ENCODE measurements around the gene ATP2A1.

ATP2A1 gene

DNA sequence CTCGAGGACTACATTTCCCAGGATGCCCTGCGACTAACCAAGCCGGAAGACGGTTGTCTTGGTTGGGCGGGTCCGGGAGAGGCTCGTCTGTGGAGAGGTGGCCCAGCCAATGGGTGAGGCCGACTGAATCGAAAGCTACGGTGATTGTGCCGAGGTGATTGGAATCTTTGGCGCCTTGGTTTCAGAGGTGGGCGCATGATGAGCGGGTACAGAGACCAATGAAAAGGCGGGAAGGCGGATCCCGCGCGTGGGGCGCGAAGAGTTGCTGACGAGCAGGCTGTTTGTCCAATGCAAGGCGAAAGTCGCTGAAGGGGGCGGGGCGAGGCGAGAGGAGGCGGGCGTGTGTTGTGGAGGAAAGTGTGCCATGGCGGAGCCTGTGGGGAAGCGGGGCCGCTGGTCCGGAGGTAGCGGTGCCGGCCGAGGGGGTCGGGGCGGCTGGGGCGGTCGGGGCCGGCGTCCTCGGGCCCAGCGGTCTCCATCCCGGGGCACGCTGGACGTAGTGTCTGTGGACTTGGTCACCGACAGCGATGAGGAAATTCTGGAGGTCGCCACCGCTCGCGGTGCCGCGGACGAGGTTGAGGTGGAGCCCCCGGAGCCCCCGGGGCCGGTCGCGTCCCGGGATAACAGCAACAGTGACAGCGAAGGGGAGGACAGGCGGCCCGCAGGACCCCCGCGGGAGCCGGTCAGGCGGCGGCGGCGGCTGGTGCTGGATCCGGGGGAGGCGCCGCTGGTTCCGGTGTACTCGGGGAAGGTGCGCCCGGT lies 72.5 kb downstream of the ATP2A1 start, which contains the start of gene NFATC2IP:
Gene NFATC2IP, plus strand, starts transcription at position 290 of the 762 bp plus-strand sequence. Its CDS starts 75 bp downstream, at position 365.
- peak within 1 kb of the TSS; percentile 79 for H3K4me3 ChIP-seq (ENCODE audit: low read depth, low read length)
- ChIA-PET CTCF (interaction anchor here (0.7 to 2.0 kb wide), 3 partner anchors 20 to 24 kb away, joined by 3 to 6 read pairs (median 4); partner anchors contain the start of gene SPNS1), POLR2A (interaction anchor here (0.6 to 0.9 kb wide), 2 partner anchors 26 to 71 kb away, joined by 3 read pairs; partner anchors contain the start of gene RABEP2)
- DNase-seq (ENCODE audit: low read depth, low spot score) = peak; percentile 99
- TF ChIP-seq, protein P1, sequence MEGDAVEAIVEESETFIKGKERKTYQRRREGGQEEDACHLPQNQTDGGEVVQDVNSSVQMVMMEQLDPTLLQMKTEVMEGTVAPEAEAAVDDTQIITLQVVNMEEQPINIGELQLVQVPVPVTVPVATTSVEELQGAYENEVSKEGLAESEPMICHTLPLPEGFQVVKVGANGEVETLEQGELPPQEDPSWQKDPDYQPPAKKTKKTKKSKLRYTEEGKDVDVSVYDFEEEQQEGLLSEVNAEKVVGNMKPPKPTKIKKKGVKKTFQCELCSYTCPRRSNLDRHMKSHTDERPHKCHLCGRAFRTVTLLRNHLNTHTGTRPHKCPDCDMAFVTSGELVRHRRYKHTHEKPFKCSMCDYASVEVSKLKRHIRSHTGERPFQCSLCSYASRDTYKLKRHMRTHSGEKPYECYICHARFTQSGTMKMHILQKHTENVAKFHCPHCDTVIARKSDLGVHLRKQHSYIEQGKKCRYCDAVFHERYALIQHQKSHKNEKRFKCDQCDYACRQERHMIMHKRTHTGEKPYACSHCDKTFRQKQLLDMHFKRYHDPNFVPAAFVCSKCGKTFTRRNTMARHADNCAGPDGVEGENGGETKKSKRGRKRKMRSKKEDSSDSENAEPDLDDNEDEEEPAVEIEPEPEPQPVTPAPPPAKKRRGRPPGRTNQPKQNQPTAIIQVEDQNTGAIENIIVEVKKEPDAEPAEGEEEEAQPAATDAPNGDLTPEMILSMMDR (IDR thresholded peaks at IDR 0.05; ENCODE audit: insufficient read depth, low read length, missing control alignments) = no peak

DNA sequence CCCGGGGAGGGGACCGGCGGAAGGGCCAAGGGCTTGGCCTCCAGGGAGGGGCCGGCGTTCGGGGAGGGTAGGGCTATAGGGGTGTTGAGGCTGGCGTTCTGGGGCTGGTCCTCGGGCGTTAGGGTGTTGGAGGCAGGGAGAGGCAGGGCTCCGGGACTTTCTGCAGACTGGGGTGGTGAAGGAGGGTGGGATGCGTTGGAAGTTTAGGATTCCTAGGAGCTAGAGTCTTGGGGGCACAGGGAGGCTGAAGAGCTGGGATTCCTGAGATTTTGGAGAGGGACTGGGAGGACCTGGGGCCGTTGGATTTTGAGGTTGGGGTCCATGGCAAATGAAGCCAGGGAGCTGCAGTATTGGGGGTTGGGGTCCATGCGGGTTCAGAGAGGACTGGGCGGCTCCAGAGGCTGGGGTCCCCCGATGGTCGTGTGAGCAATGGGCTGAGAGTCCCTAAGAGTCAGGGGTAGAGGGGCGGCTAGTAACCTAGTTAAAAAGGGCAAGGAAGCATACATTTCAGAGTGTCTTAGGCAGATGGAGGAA lies 73.2 kb downstream of the ATP2A1 start:
- DNase-seq (ENCODE audit: low read depth, low spot score) = no peak
- TF ChIP-seq, protein P1 (IDR thresholded peaks at IDR 0.05; ENCODE audit: insufficient read depth, low read length, missing control alignments) = no peak
- POLR2A ChIA-PET = no interaction called here
- peak overlapping the region; percentile 79 for H3K4me3 ChIP-seq (ENCODE audit: low read depth, low read length)
- CTCF ChIA-PET = interaction anchor here (0.6 to 2.6 kb wide), 3 partner anchors 18 to 22 kb away, joined by 3 to 15 read pairs (median 6); partner anchors contain the start of gene SPNS1
